Pancreas (tissue), 10 donors: ENCODE results near the gene NUDT22. TPM values are rescaled to one million over a fixed set of nuclear protein-coding genes. Genes with fewer than 3 reads are reported as not detected.

Experiments used
- ATAC-seq, 4 donors: fragments of 200-7000 bp; cut with Tn5 transposase; one replicate each; pipeline versions ENCODE4 v1.8.0 to v1.9.1; 2020; ENCODE audit warnings: mild to moderate bottlenecking in 4 of 4, moderate library complexity in 4 of 4
- DNase-seq, 6 donors: peaks; one replicate each; pipeline ENCODE4 v3.0.0-alpha.2; 2020
- FAIRE-seq: peaks from 2 replicates; lab custom pipeline; 2012; peaks lifted over from hg19 to GRCh38; lab: Jason Lieb, UNC
- H3K27ac ChIP-seq, 4 donors: fragments of 200-600 bp; sonication (generic); 1 replicate in 3 of 4; 2 replicates in 1 of 4; pipeline versions ENCODE4 v1.5.0 to v1.8.0; 2020
- H3K27me3 ChIP-seq, 4 donors: fragments of 200-600 bp; one replicate each; pipeline ENCODE4 v1.8.0; 2021
- H3K36me3 ChIP-seq, 3 donors: fragments of 200-600 bp; sonication (generic) in 1 of 3; one replicate each; pipeline versions ENCODE4 v1.5.0 to v1.8.0; 2020 to 2021
- H3K4me1 ChIP-seq, 3 donors: fragments of 200-600 bp; one replicate each; pipeline ENCODE4 v1.8.0; 2021
- H3K4me3 ChIP-seq, 4 donors: fragments of 200-600 bp; sonication (generic) in 2 of 4; one replicate each; pipeline versions ENCODE4 v1.5.0 to v1.8.0; 2020 to 2021
- H3K9me3 ChIP-seq, 4 donors: fragments of 200-600 bp; one replicate each; pipeline ENCODE4 v1.8.0; 2021
- WGBS, 2 donors: extraction: QIAGEN DNeasy Blood & Tissue Kit; methylation state at CpG; one replicate each; pipeline ENCODE4 v1.1.7; 2013; 5-methylcytosine and 5-hydroxymethylcytosine counted together
- intact Hi-C, 3 donors: fragments of 100-400 bp; cut with DNase I; formaldehyde crosslinking; loops; one replicate each; pipeline versions ENCODE4 v1.11.1 to v1.14.2; 2022
- polyA plus RNA-seq, 2 donors: library from polyadenylated mRNA; stranded (reverse); fragments of 200-250 nt; gene quantifications; one replicate each; pipeline ENCODE4 v1.2.3, GENCODE V29; 2013
- total RNA-seq, 6 donors: library from RNA; stranded (reverse); fragmentation: NEBNext Ultra II Directional in 4 of 6; extraction: Animal tissue kit (Norgen Biotek cat#: 25700) in 4 of 6; gene quantifications; one replicate each; pipeline versions ENCODE4 v1.2.1 to v1.2.4, GENCODE V29; 2021 to 2023
- TF ChIP-seq, protein P1 (sequence below), 4 donors: fragments of 200-600 bp; sonication (generic) in 3 of 4; IDR thresholded peaks; one replicate each; pipeline versions ENCODE4 v1.5.0 to v1.8.0; 2021; ENCODE audit warnings: antibody characterized with exemption in 4 of 4
- donor health status: healthy with polysubstance abuse.
- donor health status: DM: no; HTN: no; CAD: no; lungs with moderate emphysema.
- donor health status: DM: no; HTN: no; CAD: no.
- donor health status: control.
- donor health status: control.
- donor health status: Bipolar disorder and iron deficiency.
- donor health status: DM: yes; HTN: yes; CAD: no.
- donor health status: DM: no; HTN: no; CAD: no.
- donor health status: DM: no; HTN: no; CAD: no.
- donor health status: DM: yes; HTN: yes; CAD: no.

The NUDT22 gene
- total and polyA plus RNA-seq, 8 donors: 32.6 to 115 (median 39.0) TPM

DNA sequence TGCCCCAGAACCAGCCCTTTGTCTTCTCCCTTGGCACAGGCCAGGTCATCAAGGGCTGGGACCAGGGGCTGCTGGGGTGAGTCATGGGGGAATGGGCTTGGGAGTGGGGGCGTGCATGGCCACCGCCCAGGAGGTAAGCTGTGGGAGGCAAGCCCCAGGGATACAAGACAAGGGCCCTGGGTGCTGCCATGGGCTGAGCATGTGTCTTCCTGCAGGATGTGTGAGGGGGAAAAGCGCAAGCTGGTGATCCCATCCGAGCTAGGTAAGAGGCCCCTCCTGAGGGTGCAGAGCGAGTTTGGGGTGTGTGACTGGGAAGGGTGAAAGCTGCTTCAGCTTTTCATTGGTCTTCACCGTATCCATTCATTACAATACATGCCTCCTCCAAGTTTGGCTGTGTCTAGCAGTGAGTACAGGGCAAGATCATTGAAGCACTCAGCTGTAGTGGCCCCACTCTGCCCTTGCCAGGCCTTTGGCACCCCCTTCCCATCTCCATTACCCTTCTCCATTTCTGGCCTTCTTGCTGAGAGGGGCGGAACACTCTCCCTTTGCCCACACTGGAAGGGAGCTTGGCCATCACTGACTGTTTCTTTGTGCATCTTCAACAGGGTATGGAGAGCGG lies 17.3 kb downstream of the NUDT22 start:
- H3K9me3 ChIP-seq: no peaks in the 10 kb centered on the region
- no peaks in the 10 kb centered on the region for H3K27me3 ChIP-seq
- TF ChIP-seq, protein P1, sequence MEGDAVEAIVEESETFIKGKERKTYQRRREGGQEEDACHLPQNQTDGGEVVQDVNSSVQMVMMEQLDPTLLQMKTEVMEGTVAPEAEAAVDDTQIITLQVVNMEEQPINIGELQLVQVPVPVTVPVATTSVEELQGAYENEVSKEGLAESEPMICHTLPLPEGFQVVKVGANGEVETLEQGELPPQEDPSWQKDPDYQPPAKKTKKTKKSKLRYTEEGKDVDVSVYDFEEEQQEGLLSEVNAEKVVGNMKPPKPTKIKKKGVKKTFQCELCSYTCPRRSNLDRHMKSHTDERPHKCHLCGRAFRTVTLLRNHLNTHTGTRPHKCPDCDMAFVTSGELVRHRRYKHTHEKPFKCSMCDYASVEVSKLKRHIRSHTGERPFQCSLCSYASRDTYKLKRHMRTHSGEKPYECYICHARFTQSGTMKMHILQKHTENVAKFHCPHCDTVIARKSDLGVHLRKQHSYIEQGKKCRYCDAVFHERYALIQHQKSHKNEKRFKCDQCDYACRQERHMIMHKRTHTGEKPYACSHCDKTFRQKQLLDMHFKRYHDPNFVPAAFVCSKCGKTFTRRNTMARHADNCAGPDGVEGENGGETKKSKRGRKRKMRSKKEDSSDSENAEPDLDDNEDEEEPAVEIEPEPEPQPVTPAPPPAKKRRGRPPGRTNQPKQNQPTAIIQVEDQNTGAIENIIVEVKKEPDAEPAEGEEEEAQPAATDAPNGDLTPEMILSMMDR (IDR thresholded peaks at IDR 0.05): no peak
- 65 to 73% methylated on average over 8 of the region's 8 CpGs for WGBS, 2 donors
- ATAC-seq (no peak), FAIRE-seq (no peak), DNase-seq (no peak)
- H3K4me3 ChIP-seq: peak overlapping the region in 2 of 4 donors; percentile 78
- peak overlapping the region in 1 of 4 donors; percentile 100 for H3K27ac ChIP-seq
- H3K4me1 ChIP-seq: peaks cover 22 to 44% (median 33%) of the 10 kb centered on the region in 3 donors
- intact Hi-C loops: no loop called here
- H3K36me3 ChIP-seq: no peaks in the 10 kb centered on the region

DNA sequence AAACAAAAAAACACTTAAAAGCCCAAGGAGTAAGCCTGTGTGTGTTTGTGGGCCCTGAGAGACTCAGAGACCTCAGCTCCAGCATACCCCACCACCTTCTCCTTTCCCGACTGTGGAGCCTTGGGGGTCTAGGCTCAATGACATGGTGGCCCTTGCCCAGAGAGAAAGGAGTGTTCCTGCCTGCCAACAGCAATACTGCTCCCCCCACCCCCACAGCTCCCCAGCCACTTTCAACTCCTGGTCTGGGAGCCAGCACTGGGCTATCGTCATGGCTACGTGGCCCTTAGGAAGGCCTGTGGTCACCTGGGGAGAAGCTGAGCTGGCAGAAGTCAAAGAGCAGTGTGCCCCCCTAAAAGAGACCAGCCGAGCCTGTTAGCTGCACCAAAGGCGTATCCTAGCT lies 18.0 kb downstream of the NUDT22 start:
- H3K27ac ChIP-seq: peak overlapping the region in 1 of 4 donors; percentile 88
- 32 to 37% methylated on average over 5 of the region's 5 CpGs for WGBS, 2 donors
- no peaks in the 10 kb centered on the region for H3K9me3 ChIP-seq
- peaks cover 14 to 36% (median 25%) of the 10 kb centered on the region in 3 donors for H3K4me1 ChIP-seq
- peak overlapping the region in 2 of 4 donors; percentile 54 to 70 for H3K4me3 ChIP-seq
- intact Hi-C loops: no loop called here
- no peaks in the 10 kb centered on the region for H3K36me3 ChIP-seq
- TF ChIP-seq, protein P1 (IDR thresholded peaks at IDR 0.05): no peak
- DNase-seq (no peak), ATAC-seq (no peak), FAIRE-seq (no peak)
- H3K27me3 ChIP-seq: no peaks in the 10 kb centered on the region

DNA sequence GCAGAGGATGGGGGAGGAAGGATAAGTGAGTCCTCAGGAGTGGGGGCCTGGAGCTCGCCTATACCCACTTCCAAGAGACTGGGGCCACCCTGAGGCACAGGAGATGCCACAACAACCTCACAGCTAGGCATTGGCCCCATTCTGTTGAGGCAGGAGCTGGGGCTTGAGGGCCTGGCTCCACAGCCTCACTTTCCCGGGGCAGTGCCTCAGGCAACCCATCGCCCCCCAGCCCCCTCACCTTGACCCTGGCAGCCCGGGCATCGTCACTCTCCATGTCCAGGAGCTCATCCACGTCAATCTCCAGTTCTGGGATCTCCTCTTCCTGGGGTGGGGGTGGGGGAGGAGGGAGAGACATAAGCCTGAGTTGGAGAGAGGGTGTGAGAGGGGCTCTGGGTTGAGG lies 18.9 kb downstream of the NUDT22 start:
- Histone ChIP-seq H3K4me3 (peak overlapping the region in 3 of 4 donors; percentile 35 to 70 (median 54)), H3K27me3 (no peaks in the 10 kb centered on the region), H3K4me1 (peaks cover 5 to 28% (median 17%) of the 10 kb centered on the region in 3 donors), H3K9me3 (no peaks in the 10 kb centered on the region), H3K27ac (peak overlapping the region; percentile 76 to 89 (median 83)), H3K36me3 (no peaks in the 10 kb centered on the region)
- TF ChIP-seq, protein P1 (IDR thresholded peaks at IDR 0.05): no peak
- DNase-seq (no peak), FAIRE-seq (no peak), ATAC-seq (no peak)
- intact Hi-C loops: no loop called here
- WGBS, 2 donors: 8 to 16% methylated on average over 6 of the region's 6 CpGs

DNA sequence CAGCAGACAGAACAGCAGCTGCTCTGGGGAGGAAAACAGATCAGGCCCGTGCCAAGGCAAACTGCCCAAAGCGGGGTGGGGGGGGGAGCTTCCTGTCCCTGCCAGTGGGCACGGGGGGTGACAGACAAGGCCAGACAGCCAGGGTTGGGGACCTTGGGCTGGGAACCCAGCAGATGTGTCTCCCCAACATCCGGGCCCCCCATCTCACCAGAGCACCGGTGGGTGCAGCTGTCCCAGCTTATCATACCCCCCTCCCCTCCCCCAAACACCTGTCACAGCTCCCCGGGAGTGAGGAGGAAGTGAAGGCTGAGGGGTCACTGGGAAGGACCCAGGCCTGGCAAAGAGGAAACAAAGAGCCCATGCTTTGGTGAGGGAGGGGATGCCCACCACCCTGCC lies 19.3 kb downstream of the NUDT22 start:
- WGBS, 2 donors: 3 to 5% methylated on average over 6 of the region's 6 CpGs
- Histone ChIP-seq H3K27ac (peak overlapping the region; percentile 76 to 89 (median 83)), H3K36me3 (no peaks in the 10 kb centered on the region), H3K4me3 (peak overlapping the region; percentile 35 to 75 (median 62)), H3K27me3 (no peaks in the 10 kb centered on the region), H3K9me3 (no peaks in the 10 kb centered on the region), H3K4me1 (peaks cover 1 to 24% (median 13%) of the 10 kb centered on the region in 3 donors)
- DNase-seq: peak; percentile 81 to 92 (median 89)
- peak in 3 of 4 donors; percentile 1 to 13 (median 3) for ATAC-seq
- TF ChIP-seq, protein P1 (IDR thresholded peaks at IDR 0.05): no peak
- no peak for FAIRE-seq
- intact Hi-C loops: no loop called here
